GM10248 (cell line): ENCODE results near the gene SUMO1.

ENCODE experiments used
- CTCF ChIA-PET: fragments of 300-600 bp; sonication (Branson Sonifier 250); formaldehyde crosslinking; extraction: SDS; loops from one replicate; lab custom pipeline; 2021; ENCODE audit warnings: antibody characterized with exemption; lab: Yijun Ruan, JAX
- POLR2A ChIA-PET: fragments of 350-650 bp; sonication (Branson Sonifier 250); formaldehyde crosslinking; extraction: SDS; loops from one replicate; lab custom pipeline; 2020; ENCODE audit warnings: antibody characterized with exemption; lab: Yijun Ruan, JAX
- DNase-seq: peaks from one replicate; pipeline ENCODE4 v3.0.0; 2012; ENCODE audit errors: extremely low spot score
- CTCF ChIP-seq: IDR thresholded peaks from 2 replicates; pipeline ENCODE4 v1.5.1; 2012; ENCODE audit warnings: mild to moderate bottlenecking, low read depth; ENCODE audit errors: extremely low read depth, missing control alignments, control extremely low read depth

Gene SUMO1

GRCh38 chr2:202158796-202159195 is 79.6 kb downstream of the SUMO1 start:
- POLR2A ChIA-PET: no interaction called here
- no peak for DNase-seq
- CTCF ChIA-PET: no interaction called here
- no peak for TF ChIP-seq CTCF

GRCh38 chr2:202157211-202157990 is 81.0 kb downstream of the SUMO1 start:
- no peak for DNase-seq
- ChIA-PET POLR2A (no interaction called here), CTCF (no interaction called here)
- no peak for TF ChIP-seq CTCF
